Activated CD8-positive, alpha-beta memory T cell treated with anti-CD3 and anti-CD28 coated beads for 4 hours (primary cell): ENCODE measurements around the gene TM4SF4.

Source experiments
- DNase-seq, 2 donors: peaks; one replicate each; pipeline ENCODE4 v3.0.0-alpha.2; 2020; ENCODE audit warnings: low read depth in 2 of 2

Gene TM4SF4

DNA sequence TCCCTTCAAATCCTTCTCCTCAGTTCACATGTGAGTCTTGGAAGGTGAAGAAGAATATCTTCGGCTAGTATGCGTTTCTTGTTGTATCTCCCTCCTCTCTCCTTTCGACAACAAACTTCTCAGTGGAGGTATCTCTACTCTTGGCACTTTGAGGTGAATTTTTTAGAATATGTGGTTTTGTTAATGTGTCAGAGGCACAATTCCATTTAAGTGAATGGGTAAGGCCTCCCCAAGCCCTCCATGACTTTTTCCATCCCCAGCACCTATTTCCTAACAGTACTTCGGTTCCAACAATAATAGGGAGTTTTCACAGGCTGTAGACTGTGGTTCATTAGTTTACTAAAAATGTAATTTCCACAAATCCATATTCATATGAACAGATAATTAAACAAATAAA lies 74.2 kb downstream of the TM4SF4 start:
- no peak for DNase-seq

DNA sequence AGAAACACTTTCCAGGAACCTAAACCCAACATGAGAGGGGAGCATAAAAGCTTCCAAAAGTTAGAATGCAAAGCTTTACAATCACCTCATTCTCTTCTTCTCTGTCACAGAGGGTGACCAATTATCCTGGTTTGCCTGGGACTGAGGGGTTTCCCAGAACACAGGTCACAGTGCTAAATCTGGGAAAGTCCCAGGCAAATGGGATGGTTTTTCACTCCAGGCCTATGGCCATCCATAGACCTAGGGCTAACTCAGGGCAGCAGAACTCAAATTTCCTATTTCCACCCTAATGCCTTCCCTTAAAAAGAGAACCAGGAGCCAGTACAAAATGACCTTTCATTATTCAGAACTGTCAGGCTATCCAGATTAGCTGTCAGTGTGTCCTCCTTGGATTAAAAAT lies 77.0 kb downstream of the TM4SF4 start:
- no peak for DNase-seq

DNA sequence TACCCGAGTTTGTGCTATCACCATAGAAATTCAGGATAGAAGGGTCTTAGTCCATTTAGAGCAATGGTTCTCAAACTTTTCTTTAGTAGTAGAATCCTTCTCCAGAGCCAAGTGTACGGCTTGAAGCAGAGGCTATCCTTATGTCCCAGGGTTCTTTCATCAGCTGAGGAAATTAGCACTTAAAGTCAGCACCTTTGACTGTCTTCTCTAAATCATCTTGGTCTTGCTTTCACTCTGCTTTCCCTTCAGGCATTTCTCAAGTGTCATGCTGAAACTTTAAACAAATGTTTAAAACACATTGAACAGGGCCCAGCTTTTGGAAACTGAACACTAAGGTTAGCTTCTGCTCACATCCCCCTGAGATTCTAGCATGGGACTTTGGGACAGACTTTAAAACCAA lies 78.2 kb downstream of the TM4SF4 start:
- DNase-seq, result no peak
